Panc1 (cell line): ENCODE data around the gene ALDH2.

ENCODE experiments used
- CTCF ChIP-seq: fragments of 450-650 bp; IDR thresholded peaks from 2 replicates; pipeline ENCODE4 v1.5.1; 2017; ENCODE audit warnings: mild to moderate bottlenecking
- POLR2AphosphoS5 ChIP-seq: IDR thresholded peaks from 2 replicates; pipeline ENCODE4 v1.6.1; 2012; ENCODE audit warnings: mild to moderate bottlenecking, low read depth, low read length, moderate library complexity
- REST ChIP-seq, 2 experiments: IDR thresholded peaks; 2 replicates each; pipeline ENCODE4 v1.6.1; 2011 to 2012; ENCODE audit warnings: low read depth in 2 of 2, control low read depth in 1 of 2, low read length in 1 of 2, mild to moderate bottlenecking in 1 of 2, moderate library complexity in 1 of 2; ENCODE audit not compliant: insufficient read depth in 1 of 2

- TF ChIP-seq POLR2AphosphoS5 (no peak), CTCF (no peak), REST (IDR thresholded peaks at IDR 0.05; ENCODE audit: insufficient read depth in 1 of 2, low read depth in 2 of 2, low read length in 1 of 2) (no peak)
Measured at GRCh38 chr12:111764120-111764821, 2.5 kb upstream of the ALDH2 start.
